Hematopoietic multipotent progenitor cell treated with erythropoietin and hydrocortisone succinate and interleukin-3 and kit ligand, for 6 days (in vitro differentiated cells): ENCODE results near the gene MBNL2.

Experiments used
- DNase-seq: peaks from one replicate; pipeline ENCODE4 v3.0.0-alpha.2; 2015

MBNL2 gene

GRCh38 chr13:97235549-97236231 lies 13.6 kb downstream of the MBNL2 start:
- no peak for DNase-seq

- DNase-seq, result no peak
These were observed 15.3 kb downstream of the MBNL2 start for GRCh38 chr13:97237388-97237787.

- no peak for DNase-seq
These were observed 16.3 kb downstream of the MBNL2 start for GRCh38 chr13:97238432-97238831.

DNA sequence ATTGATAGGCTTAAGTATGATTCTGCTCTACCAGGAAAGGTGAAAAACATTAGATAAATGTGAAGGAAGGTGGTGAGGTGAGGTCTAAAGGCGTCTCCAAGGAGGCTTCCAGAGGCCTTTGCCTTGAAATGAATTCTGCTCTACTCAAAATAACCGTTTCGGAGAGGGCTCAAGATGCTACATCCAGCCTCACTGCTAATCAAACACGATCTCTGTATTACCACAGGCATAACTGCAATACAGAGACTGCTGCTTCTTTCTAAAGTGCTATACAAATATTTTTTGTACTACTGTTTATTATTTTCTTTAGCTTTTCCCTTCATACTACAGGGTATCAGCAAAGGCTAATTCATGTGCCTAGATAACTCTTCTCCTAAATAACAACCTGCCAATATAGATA lies 16.8 kb downstream of the MBNL2 start:
- no peak for DNase-seq

DNA sequence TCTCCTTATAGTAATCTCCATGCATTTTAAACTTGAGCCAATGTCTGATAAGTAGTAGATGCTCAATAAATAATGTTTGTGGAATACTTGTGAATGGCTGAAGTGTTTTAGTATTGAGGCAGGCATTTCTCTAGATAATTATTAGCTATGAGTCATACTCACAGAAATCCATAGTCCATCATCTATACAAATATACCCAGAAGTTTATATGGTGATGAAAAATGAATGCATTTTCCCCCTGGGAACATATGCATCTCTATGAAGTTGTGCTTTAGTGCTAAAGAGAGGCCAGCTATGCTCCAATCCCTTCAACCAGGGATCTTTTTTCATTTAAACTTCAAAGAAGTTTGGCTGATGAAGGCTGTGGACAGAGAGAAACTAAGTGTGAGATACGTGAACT lies 17.2 kb downstream of the MBNL2 start:
- DNase-seq, result no peak

DNA sequence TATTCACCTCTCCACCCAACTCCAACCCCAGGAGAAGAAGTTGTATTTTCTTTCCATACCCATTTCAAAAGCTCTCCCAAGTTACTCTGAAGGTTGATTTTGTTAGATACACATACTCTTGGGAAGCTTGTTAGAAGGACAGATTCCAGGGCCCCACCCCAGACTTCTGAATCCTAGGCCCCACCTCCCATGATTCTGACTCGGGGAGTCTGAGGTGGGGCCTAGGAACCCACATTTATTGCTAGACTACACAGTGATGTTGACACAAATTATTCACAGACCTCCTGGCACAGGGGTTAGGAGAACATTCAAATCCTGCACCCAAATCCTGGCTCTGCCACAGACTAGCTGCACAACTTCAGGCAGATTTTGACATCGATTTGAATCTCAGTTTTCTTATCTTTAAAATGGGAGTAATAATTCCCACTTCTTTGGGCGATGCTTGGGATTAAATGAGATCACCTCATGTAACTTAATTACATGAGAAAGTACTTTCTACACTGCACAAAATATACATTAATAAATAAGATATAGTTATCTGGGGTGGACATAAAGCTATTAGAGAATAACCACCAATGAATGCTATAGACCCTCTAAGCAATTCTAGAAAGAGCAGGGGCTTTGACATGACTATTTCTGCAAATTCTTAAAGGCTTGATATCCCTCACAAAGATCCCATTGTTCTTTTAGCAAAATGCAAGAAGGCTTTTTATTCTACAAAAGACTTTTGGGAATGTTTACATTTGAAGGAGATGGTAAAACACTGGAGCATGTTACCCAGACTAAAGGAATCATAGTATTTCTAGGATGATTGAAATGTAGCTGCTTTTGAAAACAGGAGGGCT lies 18.0 kb downstream of the MBNL2 start:
- DNase-seq, result no peak

DNA sequence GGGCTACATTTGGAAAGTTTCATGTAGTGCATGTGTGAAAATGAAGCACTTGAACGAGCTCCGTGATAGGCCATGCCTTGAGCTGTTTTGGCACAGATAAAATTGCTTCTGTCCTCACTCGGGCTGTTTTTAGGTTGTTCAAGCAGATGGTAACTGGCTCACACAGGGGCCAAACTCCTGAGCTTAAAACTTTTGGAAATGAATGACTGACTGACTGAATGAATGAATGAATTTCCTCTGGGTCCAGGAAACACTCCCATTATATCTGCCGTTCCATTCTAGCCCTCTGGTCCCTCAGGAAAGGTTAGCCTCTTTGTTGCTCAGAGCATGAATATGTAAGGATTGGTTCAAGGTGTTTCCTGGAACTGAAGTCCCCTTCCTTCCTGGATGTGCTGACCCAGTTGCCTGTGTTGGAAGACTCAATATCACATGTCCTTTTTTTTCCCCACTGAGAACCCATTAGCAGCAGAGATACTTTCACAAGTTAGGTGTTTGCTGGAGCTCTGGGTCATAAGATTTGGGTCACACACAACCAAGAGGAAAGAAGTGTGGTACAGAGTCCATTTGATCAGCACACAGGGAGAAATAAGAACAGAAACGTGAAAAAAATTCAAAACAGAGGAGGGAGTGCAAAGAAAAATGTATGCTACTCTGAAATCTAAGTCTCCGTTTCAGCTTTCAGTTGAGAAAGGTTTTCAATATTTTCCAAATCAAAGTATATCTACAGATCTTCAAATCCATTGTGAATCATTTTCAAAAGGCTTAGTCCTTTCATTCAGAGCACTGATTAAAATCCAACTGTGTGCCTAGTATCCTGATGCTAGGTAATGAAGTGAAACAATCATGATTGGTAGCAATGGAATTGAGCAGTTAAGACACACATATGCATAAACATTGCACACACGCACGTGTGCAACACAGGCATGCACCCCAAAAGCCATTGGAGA lies 18.9 kb downstream of the MBNL2 start:
- DNase-seq, result peak; percentile 46

GRCh38 chr13:97241761-97242160 lies 19.6 kb downstream of the MBNL2 start:
- peak; percentile 18 for DNase-seq

DNA sequence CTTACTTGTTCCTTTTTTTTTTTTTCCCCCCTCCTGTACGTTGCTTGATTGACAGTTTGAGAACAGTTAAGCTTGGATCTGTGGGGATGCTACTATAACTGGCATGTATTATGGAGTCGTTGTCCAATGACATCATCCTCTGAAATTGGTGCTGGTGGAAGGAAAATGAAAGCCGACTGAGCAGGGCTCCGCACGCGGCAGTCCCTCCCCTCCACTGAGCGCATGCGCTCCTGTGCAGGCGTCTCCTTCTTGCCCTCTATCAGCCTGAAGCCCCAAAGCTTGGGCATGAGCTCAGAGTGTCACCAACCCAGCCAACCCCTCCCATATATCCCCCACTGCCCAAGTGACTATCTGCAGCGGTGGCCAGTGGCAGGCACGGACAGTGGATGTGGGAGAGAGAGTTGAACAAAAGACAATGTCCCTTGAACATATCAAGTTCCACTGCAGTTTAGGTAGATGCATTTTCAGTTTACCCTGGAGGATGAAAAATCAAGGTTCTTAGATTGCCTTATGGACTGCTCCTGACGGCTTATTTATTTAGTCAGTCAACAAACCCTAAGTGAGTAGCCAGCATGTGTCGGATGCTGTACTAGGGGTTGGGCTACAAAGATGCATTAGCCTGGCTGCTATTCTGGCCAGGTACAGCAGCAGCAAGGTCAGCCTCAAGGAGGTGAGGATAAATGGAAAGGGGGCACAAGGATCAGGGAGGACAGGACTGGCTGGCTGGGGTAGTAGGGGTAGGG lies 20.8 kb downstream of the MBNL2 start:
- no peak for DNase-seq

DNA sequence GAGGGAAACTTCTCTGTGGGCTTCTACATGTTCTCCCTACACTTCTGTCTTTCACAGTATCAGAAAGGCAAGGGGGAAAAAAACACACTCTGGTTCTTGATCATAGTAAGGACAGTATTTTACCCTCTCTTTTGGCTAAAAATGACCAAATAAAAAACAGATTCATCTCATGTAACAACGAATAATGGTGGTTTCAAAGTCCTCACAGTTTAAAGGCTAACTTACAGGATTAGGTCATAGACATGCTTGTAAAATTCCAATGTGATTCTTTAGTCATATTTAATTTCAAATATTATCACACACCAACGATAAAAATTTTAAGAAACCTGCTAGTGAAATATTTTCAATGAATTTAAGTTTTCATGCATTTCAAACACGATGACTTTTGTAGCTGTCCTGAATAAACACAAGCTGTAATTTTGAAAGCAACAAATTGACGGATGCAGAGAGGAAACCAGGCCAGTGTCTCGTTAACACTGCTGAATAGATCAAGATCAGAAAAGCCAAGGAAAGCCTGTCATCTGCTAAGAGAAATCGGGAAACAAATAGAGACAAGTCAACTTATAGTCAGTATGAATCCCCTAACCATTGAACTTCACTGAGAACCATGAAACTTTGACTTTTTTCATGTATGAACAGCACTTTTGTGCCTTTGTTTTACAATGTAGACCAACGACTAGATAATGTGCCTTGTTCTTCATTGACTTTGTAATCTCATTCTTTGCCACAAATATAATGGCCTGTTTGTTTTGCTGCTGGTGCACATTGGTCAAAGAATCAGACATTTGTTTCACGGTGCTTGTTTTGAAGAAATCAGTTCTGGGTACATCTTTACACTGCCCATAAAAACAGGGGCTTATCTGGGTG lies 22.0 kb downstream of the MBNL2 start:
- no peak for DNase-seq

DNA sequence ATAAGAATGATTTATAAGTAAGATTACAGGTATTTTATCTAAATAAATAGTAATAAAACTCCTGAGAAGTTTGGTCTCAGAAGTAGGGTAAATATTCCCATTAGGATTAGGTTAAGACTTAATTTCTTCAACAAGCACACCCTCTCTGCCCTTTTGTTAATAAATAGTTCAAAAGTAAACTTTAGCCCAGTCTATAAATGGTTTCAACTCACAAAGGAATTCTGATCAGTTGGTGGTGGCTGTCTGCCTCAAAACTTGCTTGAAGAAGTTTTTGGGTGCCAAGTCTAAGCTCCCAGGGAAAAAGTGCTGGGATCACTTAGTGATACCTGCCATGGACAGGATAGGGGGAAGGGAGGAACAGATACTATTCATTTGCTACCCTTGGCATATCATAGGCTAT lies 22.9 kb downstream of the MBNL2 start:
- no peak for DNase-seq

DNA sequence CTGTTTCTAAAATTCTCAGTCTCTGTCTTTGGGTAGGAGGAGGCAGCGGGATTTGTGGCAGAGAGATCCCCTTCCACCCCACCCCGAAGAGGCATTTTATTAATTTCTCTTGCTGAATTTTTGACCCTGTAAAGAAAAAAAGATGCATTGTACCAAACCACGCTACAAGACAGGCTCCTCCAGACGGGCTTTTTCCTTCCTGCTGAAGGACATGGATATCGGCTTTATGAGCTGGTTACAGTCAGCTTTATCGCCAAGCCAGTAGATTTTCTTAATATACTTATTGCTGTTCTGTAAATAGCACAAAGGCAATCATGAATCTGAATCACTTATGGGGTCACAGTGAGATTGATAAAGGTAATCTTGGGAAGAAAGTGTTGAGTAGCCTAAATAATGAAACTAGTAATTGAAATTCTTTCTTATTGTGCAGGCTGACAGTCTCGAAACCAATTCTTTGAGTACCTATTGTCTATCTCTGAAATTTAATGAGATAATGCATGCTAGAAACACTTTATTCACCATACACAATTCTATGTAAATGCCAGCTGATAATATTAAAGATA lies 24.5 kb downstream of the MBNL2 start:
- DNase-seq, result no peak

DNA sequence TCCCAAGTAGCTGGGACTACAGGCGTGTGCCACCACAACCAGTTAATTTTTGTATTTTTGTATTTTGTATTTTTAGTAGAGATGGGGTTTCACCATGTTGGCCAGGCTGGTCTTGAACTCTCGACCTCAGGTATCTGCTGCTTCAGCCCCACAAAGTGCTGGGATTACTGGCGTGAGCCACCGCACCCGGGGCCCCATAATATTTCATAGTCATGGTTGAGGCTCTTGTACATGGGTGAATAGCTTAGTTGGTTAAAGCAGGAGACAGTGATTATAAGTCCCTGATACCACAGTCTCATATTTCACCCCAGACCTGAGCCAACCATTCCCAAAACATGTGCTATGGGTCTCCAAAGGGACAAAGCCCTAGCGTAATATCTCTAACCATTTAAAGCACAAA lies 26.1 kb downstream of the MBNL2 start:
- no peak for DNase-seq

DNA sequence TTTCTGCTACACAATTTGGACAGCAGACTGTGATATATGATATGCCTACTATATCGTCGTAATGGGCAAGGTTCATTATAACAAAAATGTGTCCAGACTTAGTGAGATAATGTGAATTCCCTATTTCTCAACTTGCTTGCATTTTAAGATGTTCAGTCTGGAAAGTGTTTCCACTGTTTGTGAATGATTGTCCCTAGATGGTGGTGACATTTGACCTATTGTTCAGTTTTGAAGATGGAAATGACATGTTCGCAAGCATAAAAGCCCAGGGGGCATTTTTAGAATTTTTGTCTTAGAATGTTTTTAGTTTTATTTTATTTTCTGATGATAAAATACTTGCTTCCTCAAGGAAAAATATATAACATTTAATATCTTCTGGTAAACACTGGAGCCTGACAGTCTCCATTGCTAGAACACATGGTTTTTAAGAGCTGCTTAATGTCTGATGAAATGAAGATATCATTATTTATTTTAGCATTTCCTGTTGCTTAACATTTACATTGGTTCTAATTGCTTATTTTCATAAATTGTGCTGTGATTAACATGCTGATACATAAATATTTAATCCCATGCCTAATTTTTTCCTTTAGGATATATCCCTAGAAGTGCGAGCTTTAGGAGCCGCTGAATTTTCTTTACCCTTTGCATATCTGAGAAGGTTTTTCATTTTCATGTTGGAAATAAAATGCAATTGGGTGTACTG lies 27.1 kb downstream of the MBNL2 start:
- no peak for DNase-seq

GRCh38 chr13:97249796-97250495 lies 27.8 kb downstream of the MBNL2 start:
- no peak for DNase-seq

GRCh38 chr13:97250560-97250959 lies 28.4 kb downstream of the MBNL2 start:
- no peak for DNase-seq

- DNase-seq, result no peak
These were observed 30.6 kb downstream of the MBNL2 start for GRCh38 chr13:97252735-97253134.

DNA sequence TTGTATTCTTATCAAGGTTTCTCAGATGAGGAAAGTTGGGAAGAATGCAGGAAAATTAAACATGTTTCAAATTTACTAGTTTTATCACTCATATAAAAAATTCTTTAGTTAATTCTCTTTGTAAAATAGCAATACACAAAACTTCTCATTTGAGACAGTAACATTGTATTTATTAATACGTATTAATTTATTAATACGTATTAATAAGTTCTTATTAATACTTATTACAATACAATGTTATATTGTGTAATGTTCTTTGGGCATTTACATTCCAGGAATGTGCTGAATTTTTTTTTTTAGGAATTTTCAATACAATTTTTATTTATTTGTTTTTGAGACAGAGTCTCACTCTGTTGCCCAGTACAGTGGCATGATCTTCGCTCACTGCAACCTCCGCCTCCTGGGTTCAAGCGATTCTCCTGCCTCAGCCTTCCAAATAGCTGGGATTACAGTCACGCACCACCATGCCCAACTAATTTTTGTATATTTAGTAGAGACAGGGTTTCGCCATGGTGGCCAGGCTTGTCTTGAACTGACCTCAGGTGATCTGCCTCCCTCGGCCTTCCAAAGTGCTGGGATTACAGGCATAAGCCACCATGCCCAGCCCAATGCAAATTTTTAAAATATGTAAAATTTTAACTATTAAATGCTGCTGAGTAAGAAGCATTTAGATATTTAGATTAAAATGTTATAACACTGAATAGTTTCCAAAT lies 31.6 kb downstream of the MBNL2 start:
- no peak for DNase-seq

- DNase-seq, result no peak
These were observed 32.7 kb downstream of the MBNL2 start for GRCh38 chr13:97254816-97255215.
